HUES64 (cell line): ENCODE results near the gene PLEKHB2.
"Not testable (repeated sequence)": the region's sequence is repeated elsewhere in the genome, so short reads cannot be mapped to it uniquely, and the experiment has no call there.

Experiments
- H3K27ac ChIP-seq: 2 replicates; pipeline ENCODE4 v1.7.0; 2013; ENCODE audit warnings: low read depth, low read length, inconsistent platforms
- H3K27me3 ChIP-seq: 2 replicates; pipeline ENCODE4 v1.6.1; 2013; ENCODE audit warnings: mild to moderate bottlenecking, low read length; ENCODE audit not compliant: insufficient read depth
- H3K36me3 ChIP-seq: 2 replicates; pipeline ENCODE4 v1.6.1; 2013; ENCODE audit warnings: mild to moderate bottlenecking, low read length; ENCODE audit not compliant: insufficient read depth
- H3K4me1 ChIP-seq: 2 replicates; pipeline ENCODE4 v1.6.1; 2013; ENCODE audit warnings: mild to moderate bottlenecking, low read length, moderate library complexity; ENCODE audit not compliant: insufficient read depth
- H3K4me3 ChIP-seq: 2 replicates; pipeline ENCODE4 v1.5.1; 2013; ENCODE audit warnings: mild to moderate bottlenecking, low read length, moderate library complexity
- H3K9ac ChIP-seq: 2 replicates; pipeline ENCODE4 v1.6.1; 2013; ENCODE audit warnings: mild to moderate bottlenecking, low read depth, low read length
- H3K9me3 ChIP-seq: 2 replicates; pipeline ENCODE4 v1.6.1; 2013; ENCODE audit warnings: low read depth, low read length; ENCODE audit not compliant: insufficient read depth
- WGBS: fragments of 150-250, 120-280 bp; methylation state at CpG from one replicate; pipeline ENCODE4 v1.1.7; 2013; ENCODE audit warnings: missing lambda C conversion rate; 5-methylcytosine and 5-hydroxymethylcytosine counted together

The PLEKHB2 gene

GRCh38 chr2:131178050-131178449 is 72.9 kb downstream of the PLEKHB2 start:
- not testable (repeated sequence) for H3K4me3 ChIP-seq, H3K27ac ChIP-seq, H3K9me3 ChIP-seq, H3K27me3 ChIP-seq, H3K9ac ChIP-seq, H3K36me3 ChIP-seq, H3K4me1 ChIP-seq
- WGBS = 95% methylated on average over 10 of the region's 10 CpGs

- H3K4me1 ChIP-seq, H3K4me3 ChIP-seq, H3K9ac ChIP-seq, H3K9me3 ChIP-seq, H3K27me3 ChIP-seq, H3K27ac ChIP-seq, H3K36me3 ChIP-seq: not testable (repeated sequence)
- WGBS = 92% methylated on average over 15 of the region's 15 CpGs
Measured at GRCh38 chr2:131178721-131179418, 73.7 kb downstream of the PLEKHB2 start.

- not testable (repeated sequence) for H3K36me3 ChIP-seq, H3K27me3 ChIP-seq, H3K4me3 ChIP-seq, H3K9ac ChIP-seq, H3K9me3 ChIP-seq, H3K4me1 ChIP-seq, H3K27ac ChIP-seq
- 90% methylated on average over 4 of the region's 4 CpGs for WGBS
Measured at GRCh38 chr2:131181451-131181850, 76.3 kb downstream of the PLEKHB2 start.

- not testable (repeated sequence) for H3K4me3 ChIP-seq, H3K27ac ChIP-seq, H3K4me1 ChIP-seq, H3K9ac ChIP-seq, H3K9me3 ChIP-seq, H3K27me3 ChIP-seq, H3K36me3 ChIP-seq
- 36% methylated on average over 3 of the region's 3 CpGs for WGBS
Measured at GRCh38 chr2:131193421-131193820, 88.3 kb downstream of the PLEKHB2 start.

GRCh38 chr2:131196186-131196585 is 91.0 kb downstream of the PLEKHB2 start:
- not testable (repeated sequence) for H3K9me3 ChIP-seq, H3K4me1 ChIP-seq, H3K36me3 ChIP-seq, H3K4me3 ChIP-seq, H3K9ac ChIP-seq, H3K27ac ChIP-seq, H3K27me3 ChIP-seq
- WGBS = 86% methylated on average over 2 of the region's 2 CpGs
